CD14-positive monocyte (primary cell): ENCODE results near the gene OSCAR. TPM values are rescaled to one million over a fixed set of nuclear protein-coding genes. Genes with fewer than 3 reads are reported as not detected.

Experiments used
- DNase-seq, 3 donors: peaks; one replicate each; pipeline ENCODE4 v3.0.0-alpha.2; 2011 to 2022
- H2AFZ ChIP-seq: 2 replicates; pipeline ENCODE4 v1.6.0; 2012; ENCODE audit warnings: mild to moderate bottlenecking, low read depth, low read length, inconsistent platforms; ENCODE audit not compliant: insufficient read depth, poor library complexity, severe bottlenecking
- H3K27ac ChIP-seq, 2 donors: 1 replicate in 1 of 2; 2 replicates in 1 of 2; pipeline ENCODE4 v1.5.1; 2012 to 2013; ENCODE audit warnings: low read length in 2 of 2, control low read depth in 1 of 2, inconsistent platforms in 1 of 2, low read depth in 1 of 2, mild to moderate bottlenecking in 1 of 2
- H3K27me3 ChIP-seq, 2 donors: one replicate each; pipeline versions ENCODE4 v1.6.0 to v1.6.1; 2011 to 2013; ENCODE audit warnings: low read length in 2 of 2; ENCODE audit not compliant: control insufficient read depth in 2 of 2, insufficient read depth in 2 of 2
- H3K36me3 ChIP-seq, 2 donors: replicated peaks in 1 of 2; 1 replicate in 1 of 2; 2 replicates in 1 of 2; pipeline versions ENCODE4 v1.5.1 to v1.6.1; 2012 to 2013; ENCODE audit warnings: low read length in 2 of 2, control low read depth in 1 of 2, inconsistent platforms in 1 of 2, mild to moderate bottlenecking in 1 of 2; ENCODE audit not compliant: insufficient read depth in 2 of 2, control insufficient read depth in 1 of 2
- H3K4me1 ChIP-seq, 2 donors: 1 replicate in 1 of 2; 2 replicates in 1 of 2; pipeline versions ENCODE4 v1.5.1 to v1.6.1; 2012 to 2013; ENCODE audit warnings: low read length in 2 of 2, control low read depth in 1 of 2, inconsistent platforms in 1 of 2, mild to moderate bottlenecking in 1 of 2, moderate library complexity in 1 of 2; ENCODE audit not compliant: insufficient read depth in 2 of 2, control insufficient read depth in 1 of 2
- H3K4me2 ChIP-seq: replicated peaks from 2 replicates; pipeline ENCODE3; 2012; ENCODE audit warnings: low read length, moderate library complexity, mild to moderate bottlenecking; ENCODE audit not compliant: poor library complexity, severe bottlenecking; ENCODE audit errors: extremely low read depth
- H3K4me3 ChIP-seq, 3 experiments: fragments of 200-600 bp in 1 of 3; sonication (generic) in 1 of 3; replicated peaks in 1 of 3; 1 replicate in 2 of 3; 2 replicates in 1 of 3; pipeline ENCODE4 v1.5.1; 2011 to 2013; ENCODE audit warnings: low read length in 3 of 3, mild to moderate bottlenecking in 3 of 3, control low read depth in 2 of 3, low read depth in 2 of 3, inconsistent platforms in 1 of 3, moderate library complexity in 1 of 3
- H3K79me2 ChIP-seq: 2 replicates; pipeline ENCODE4 v1.6.0; 2012; ENCODE audit warnings: mild to moderate bottlenecking, control low read depth, inconsistent platforms, low read length, moderate library complexity; ENCODE audit not compliant: insufficient read depth
- H3K9ac ChIP-seq: 2 replicates; pipeline ENCODE4 v1.6.0; 2017; ENCODE audit warnings: low read length, mild to moderate bottlenecking; ENCODE audit not compliant: insufficient read depth, poor library complexity, severe bottlenecking
- H3K9me3 ChIP-seq, 2 donors: replicated peaks in 1 of 2; 1 replicate in 1 of 2; 2 replicates in 1 of 2; pipeline versions ENCODE4 v1.5.1 to v1.6.1; 2012 to 2013; ENCODE audit warnings: low read length in 2 of 2, control low read depth in 1 of 2; ENCODE audit not compliant: control insufficient read depth in 1 of 2, insufficient read depth in 1 of 2
- H4K20me1 ChIP-seq: 2 replicates; pipeline ENCODE4 v1.6.0; 2012; ENCODE audit warnings: mild to moderate bottlenecking, low read length, control low read depth, moderate library complexity; ENCODE audit not compliant: insufficient read depth
- H3K27ac Mint-ChIP-seq, 7 donors: one replicate each; pipeline ENCODE4 v1.8.0; 2020; ENCODE audit warnings: mild to moderate bottlenecking in 7 of 7, mixed read lengths in 7 of 7, moderate library complexity in 6 of 7, inconsistent platforms in 2 of 7
- H3K27me3 Mint-ChIP-seq, 3 donors: one replicate each; pipeline ENCODE4 v1.8.0; 2021 to 2022; ENCODE audit warnings: low read depth in 3 of 3, mild to moderate bottlenecking in 3 of 3, mixed read lengths in 3 of 3, moderate library complexity in 3 of 3, inconsistent platforms in 1 of 3
- H3K36me3 Mint-ChIP-seq, 2 donors: one replicate each; pipeline ENCODE4 v1.8.0; 2020; ENCODE audit warnings: mixed read lengths in 2 of 2, inconsistent platforms in 1 of 2, mild to moderate bottlenecking in 1 of 2
- H3K4me1 Mint-ChIP-seq: one replicate; pipeline ENCODE4 v1.8.0; 2020; ENCODE audit warnings: mild to moderate bottlenecking, mixed read lengths
- H3K4me3 Mint-ChIP-seq, 2 donors: one replicate each; pipeline ENCODE4 v1.8.0; 2020; ENCODE audit warnings: mild to moderate bottlenecking in 2 of 2, mixed read lengths in 2 of 2, moderate library complexity in 1 of 2
- H3K9me3 Mint-ChIP-seq, 7 donors: one replicate each; pipeline ENCODE4 v1.8.0; 2020 to 2022; ENCODE audit warnings: mixed read lengths in 7 of 7, mild to moderate bottlenecking in 6 of 7, moderate library complexity in 6 of 7, inconsistent platforms in 2 of 7
- WGBS: methylation state at CpG from one replicate; pipeline ENCODE4 v1.1.5; 2013; ENCODE audit warnings: missing lambda C conversion rate; ENCODE audit not compliant: insufficient coverage; 5-methylcytosine and 5-hydroxymethylcytosine counted together
- intact Hi-C, 2 donors: fragments of 100-400 bp; cut with micrococcal nuclease; formaldehyde crosslinking; loops; one replicate each; pipeline versions ENCODE4 v1.15.0 to v1.15.1; 2023
- polyA plus RNA-seq, 3 donors: library from polyadenylated mRNA; depleted of rRNA in 1 of 3; unstranded in 2 of 3; stranded (reverse) in 1 of 3; fragments of 300-500 nt in 2 of 3; fragments of >200 nt in 1 of 3; fragmentation: Illumina TruSeq in 2 of 3; gene quantifications; 1 replicate in 2 of 3; 2 replicates in 1 of 3; pipeline ENCODE4 v1.2.3, GENCODE V29; 2012 to 2021
- TF ChIP-seq, protein P1 (sequence below): fragments of 200-600 bp; IDR thresholded peaks from one replicate; pipeline ENCODE4 v1.8.0; 2022; ENCODE audit warnings: antibody characterized with exemption, mild to moderate bottlenecking

The OSCAR gene
- polyA plus RNA-seq, 3 donors: 81.4 to 270 (median 126) TPM

- H3K4me2 ChIP-seq: peak overlapping the region; percentile 15
- TF ChIP-seq, protein P1, sequence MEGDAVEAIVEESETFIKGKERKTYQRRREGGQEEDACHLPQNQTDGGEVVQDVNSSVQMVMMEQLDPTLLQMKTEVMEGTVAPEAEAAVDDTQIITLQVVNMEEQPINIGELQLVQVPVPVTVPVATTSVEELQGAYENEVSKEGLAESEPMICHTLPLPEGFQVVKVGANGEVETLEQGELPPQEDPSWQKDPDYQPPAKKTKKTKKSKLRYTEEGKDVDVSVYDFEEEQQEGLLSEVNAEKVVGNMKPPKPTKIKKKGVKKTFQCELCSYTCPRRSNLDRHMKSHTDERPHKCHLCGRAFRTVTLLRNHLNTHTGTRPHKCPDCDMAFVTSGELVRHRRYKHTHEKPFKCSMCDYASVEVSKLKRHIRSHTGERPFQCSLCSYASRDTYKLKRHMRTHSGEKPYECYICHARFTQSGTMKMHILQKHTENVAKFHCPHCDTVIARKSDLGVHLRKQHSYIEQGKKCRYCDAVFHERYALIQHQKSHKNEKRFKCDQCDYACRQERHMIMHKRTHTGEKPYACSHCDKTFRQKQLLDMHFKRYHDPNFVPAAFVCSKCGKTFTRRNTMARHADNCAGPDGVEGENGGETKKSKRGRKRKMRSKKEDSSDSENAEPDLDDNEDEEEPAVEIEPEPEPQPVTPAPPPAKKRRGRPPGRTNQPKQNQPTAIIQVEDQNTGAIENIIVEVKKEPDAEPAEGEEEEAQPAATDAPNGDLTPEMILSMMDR: no peak
- WGBS: no CpG with 5 or more reads among the region's 5 CpGs
- no peaks in the 10 kb centered on the region for H4K20me1 ChIP-seq
- H3K4me1 ChIP-seq: peaks cover 25 to 36% of the 10 kb centered on the region in 2 donors
- H3K36me3 Mint-ChIP-seq: peaks cover 0 to 3% of the 10 kb centered on the region in 2 donors
- H3K9me3 ChIP-seq: peaks cover 5 to 12% of the 10 kb centered on the region in 2 donors
- peak overlapping the region; percentile 29 to 66 for H3K27ac ChIP-seq
- peak overlapping the region in 1 of 3 experiments; percentile 6 for H3K4me3 ChIP-seq
- intact Hi-C loops: no loop called here
- peak overlapping the region in 1 of 2 donors; percentile 3 for H3K4me3 Mint-ChIP-seq
- H3K36me3 ChIP-seq: no peaks in the 10 kb centered on the region
- peaks cover 27% of the 10 kb centered on the region for H3K4me1 Mint-ChIP-seq
- no peak overlapping the region for H3K9ac ChIP-seq
- no peaks in the 10 kb centered on the region for H3K79me2 ChIP-seq
- H3K27me3 ChIP-seq: no peaks in the 10 kb centered on the region
- peaks cover 0 to 3% (median 0%) of the 10 kb centered on the region in 3 donors for H3K27me3 Mint-ChIP-seq
- peak overlapping the region; percentile 69 to 93 (median 81) for H3K27ac Mint-ChIP-seq
- no peak overlapping the region for H2AFZ ChIP-seq
- peak; percentile 66 to 85 (median 72) for DNase-seq
- peaks cover 2 to 15% (median 7%) of the 10 kb centered on the region in 7 donors for H3K9me3 Mint-ChIP-seq
Observed at GRCh38 chr19:54077334-54077733, 23.3 kb downstream of the OSCAR start.

DNA sequence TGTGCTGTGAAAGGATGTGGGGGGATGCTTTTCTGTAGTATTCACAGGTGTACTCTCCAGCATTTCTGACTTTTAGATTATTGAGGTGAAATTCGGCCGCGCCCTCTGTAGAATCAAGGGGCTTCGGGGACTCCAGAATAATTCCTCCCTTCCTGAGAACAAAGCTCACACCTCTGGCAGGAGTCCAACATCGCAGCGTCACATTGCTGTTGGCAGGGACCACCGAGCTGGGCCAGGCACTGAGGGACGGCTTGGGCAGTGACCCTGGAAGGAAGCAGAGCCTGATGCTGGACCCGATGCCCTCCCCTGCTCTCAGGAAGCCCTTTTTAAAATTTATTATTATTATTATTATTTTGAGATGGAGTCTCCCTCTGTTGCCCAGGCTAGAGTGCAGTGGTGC lies 25.8 kb downstream of the OSCAR start:
- H3K4me1 ChIP-seq: peaks cover 18 to 25% of the 10 kb centered on the region in 2 donors
- no peak overlapping the region for H2AFZ ChIP-seq
- no peak overlapping the region for H3K9ac ChIP-seq
- H4K20me1 ChIP-seq: no peaks in the 10 kb centered on the region
- no peaks in the 10 kb centered on the region for H3K36me3 ChIP-seq
- H3K9me3 Mint-ChIP-seq: peaks cover 0 to 6% (median 2%) of the 10 kb centered on the region in 7 donors
- 98% methylated on average over 5 of the region's 9 CpGs for WGBS
- no peaks in the 10 kb centered on the region for H3K27me3 Mint-ChIP-seq
- no peak overlapping the region for H3K27ac ChIP-seq
- H3K4me2 ChIP-seq: no peak overlapping the region
- H3K9me3 ChIP-seq: peaks cover 0 to 1% of the 10 kb centered on the region in 2 donors
- H3K4me1 Mint-ChIP-seq: peaks cover 18% of the 10 kb centered on the region
- H3K27ac Mint-ChIP-seq: no peak overlapping the region
- no peaks in the 10 kb centered on the region for H3K27me3 ChIP-seq
- no peaks in the 10 kb centered on the region for H3K79me2 ChIP-seq
- TF ChIP-seq, protein P1: no peak
- no peak overlapping the region for H3K4me3 ChIP-seq
- no peak overlapping the region for H3K4me3 Mint-ChIP-seq
- intact Hi-C loops: no loop called here
- peaks cover 0 to 3% of the 10 kb centered on the region in 2 donors for H3K36me3 Mint-ChIP-seq
- DNase-seq: no peak
